Suprapubic skin (tissue), 4 donors: ENCODE measurements around the gene SLC9A8.

Experiments used
- EP300 ChIP-seq: sonication (generic); formaldehyde crosslinking; IDR thresholded peaks from one replicate; pipeline ENCODE4 v1.6.1; 2017; ENCODE audit warnings: antibody characterized with exemption
- POLR2A ChIP-seq, 2 donors: fragments of 450-650 bp; IDR thresholded peaks; one replicate each; pipeline ENCODE4 v1.6.1; 2017; ENCODE audit warnings: antibody characterized with exemption in 2 of 2, mild to moderate bottlenecking in 2 of 2, moderate library complexity in 2 of 2
- POLR2AphosphoS5 ChIP-seq, 3 donors: sonication (generic); formaldehyde crosslinking; IDR thresholded peaks; one replicate each; pipeline ENCODE4 v1.6.1; 2017; ENCODE audit warnings: antibody characterized with exemption in 3 of 3
- TF ChIP-seq, protein P1 (sequence below), 2 donors: fragments of 200-600 bp in 1 of 2; fragments of 450-650 bp in 1 of 2; sonication (generic) in 1 of 2; IDR thresholded peaks; one replicate each; pipeline ENCODE4 v1.5.1; 2016 to 2019; ENCODE audit warnings: antibody characterized with exemption in 2 of 2, mild to moderate bottlenecking in 1 of 2, moderate library complexity in 1 of 2

DNA sequence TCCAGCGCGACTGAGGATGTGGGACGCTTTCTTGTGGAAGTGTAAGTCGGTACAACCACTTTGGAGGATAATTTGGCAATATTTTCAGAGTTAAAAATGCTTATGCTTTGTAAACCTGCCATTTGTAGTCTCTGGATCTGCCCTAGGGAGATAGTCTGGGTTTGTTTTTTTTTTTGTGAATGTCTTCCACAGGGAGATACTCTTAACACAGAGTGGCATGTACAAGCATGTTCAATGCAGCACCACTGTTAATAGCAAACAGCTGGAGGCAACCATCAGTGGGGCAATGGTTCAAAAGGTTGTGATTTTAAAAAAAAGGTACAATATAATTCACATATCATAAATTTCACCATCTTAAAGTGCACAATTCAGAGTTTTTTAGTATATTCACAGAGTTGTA is 22.4 kb downstream of the SLC9A8 start:
- TF ChIP-seq, protein P1, sequence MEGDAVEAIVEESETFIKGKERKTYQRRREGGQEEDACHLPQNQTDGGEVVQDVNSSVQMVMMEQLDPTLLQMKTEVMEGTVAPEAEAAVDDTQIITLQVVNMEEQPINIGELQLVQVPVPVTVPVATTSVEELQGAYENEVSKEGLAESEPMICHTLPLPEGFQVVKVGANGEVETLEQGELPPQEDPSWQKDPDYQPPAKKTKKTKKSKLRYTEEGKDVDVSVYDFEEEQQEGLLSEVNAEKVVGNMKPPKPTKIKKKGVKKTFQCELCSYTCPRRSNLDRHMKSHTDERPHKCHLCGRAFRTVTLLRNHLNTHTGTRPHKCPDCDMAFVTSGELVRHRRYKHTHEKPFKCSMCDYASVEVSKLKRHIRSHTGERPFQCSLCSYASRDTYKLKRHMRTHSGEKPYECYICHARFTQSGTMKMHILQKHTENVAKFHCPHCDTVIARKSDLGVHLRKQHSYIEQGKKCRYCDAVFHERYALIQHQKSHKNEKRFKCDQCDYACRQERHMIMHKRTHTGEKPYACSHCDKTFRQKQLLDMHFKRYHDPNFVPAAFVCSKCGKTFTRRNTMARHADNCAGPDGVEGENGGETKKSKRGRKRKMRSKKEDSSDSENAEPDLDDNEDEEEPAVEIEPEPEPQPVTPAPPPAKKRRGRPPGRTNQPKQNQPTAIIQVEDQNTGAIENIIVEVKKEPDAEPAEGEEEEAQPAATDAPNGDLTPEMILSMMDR (IDR thresholded peaks at IDR 0.05): no peak
- no peak for TF ChIP-seq POLR2A (IDR thresholded peaks at IDR 0.05)
- no peak for TF ChIP-seq POLR2AphosphoS5 (IDR thresholded peaks at IDR 0.05)
- no peak for TF ChIP-seq EP300
